Measurements from ENCODE around the gene TMEM117.
A peak's percentile ranks its signal among the peaks of the same experiment; 100 is the strongest.

TMEM117 gene

DNA sequence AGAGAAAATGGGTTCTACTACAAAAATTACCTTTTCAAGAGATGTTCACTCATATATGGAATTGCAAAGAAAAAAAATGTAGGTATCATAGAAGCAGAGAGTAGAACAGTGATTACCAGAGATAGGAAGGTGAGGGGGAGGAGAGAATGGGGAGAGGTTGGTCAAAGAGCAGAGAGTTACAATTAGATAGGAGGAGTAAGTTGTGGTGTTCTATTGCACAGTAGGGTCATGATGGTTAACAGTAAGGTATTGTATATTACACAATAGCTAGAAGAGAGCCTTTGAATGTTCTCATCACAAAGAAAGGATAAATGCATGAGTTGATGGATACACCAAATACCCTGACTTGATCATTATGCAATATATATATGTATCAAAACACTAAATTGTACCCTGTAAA lies 145.8 kb downstream of the TMEM117 start:
- TF ChIP-seq, protein P1, sequence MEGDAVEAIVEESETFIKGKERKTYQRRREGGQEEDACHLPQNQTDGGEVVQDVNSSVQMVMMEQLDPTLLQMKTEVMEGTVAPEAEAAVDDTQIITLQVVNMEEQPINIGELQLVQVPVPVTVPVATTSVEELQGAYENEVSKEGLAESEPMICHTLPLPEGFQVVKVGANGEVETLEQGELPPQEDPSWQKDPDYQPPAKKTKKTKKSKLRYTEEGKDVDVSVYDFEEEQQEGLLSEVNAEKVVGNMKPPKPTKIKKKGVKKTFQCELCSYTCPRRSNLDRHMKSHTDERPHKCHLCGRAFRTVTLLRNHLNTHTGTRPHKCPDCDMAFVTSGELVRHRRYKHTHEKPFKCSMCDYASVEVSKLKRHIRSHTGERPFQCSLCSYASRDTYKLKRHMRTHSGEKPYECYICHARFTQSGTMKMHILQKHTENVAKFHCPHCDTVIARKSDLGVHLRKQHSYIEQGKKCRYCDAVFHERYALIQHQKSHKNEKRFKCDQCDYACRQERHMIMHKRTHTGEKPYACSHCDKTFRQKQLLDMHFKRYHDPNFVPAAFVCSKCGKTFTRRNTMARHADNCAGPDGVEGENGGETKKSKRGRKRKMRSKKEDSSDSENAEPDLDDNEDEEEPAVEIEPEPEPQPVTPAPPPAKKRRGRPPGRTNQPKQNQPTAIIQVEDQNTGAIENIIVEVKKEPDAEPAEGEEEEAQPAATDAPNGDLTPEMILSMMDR (IDR thresholded peaks at IDR 0.05; ENCODE audit: low read length, missing control alignments): no peak
- no peak for DNase-seq (ENCODE audit: low read depth)
- H3K4me3 ChIP-seq (replicated peaks; ENCODE audit: low read depth, low read length): no peak overlapping the region

DNA sequence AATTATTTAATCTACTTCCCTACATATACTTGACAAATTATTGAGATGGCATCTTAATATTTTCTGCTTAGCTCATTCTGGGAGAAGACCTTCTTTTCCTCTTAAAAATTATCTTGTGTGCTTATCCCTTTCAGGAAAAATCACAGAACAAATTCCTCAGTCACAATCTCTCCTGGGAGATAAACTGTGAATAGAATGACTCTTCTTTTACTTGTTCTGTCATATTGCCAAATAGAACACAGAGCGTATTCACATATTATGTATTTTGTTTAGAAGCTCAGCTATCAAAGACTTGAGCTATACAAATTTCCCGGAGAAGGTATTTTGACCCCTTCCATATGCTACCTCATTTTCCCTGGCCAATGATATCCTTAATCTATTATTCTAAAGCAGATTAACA lies 146.7 kb downstream of the TMEM117 start:
- DNase-seq (ENCODE audit: low read depth): no peak
- TF ChIP-seq, protein P1 (IDR thresholded peaks at IDR 0.05; ENCODE audit: low read length, missing control alignments): no peak
- H3K4me3 ChIP-seq (replicated peaks; ENCODE audit: low read depth, low read length): no peak overlapping the region

- no peak for DNase-seq (ENCODE audit: low read depth)
These were observed 153.1 kb downstream of the TMEM117 start for GRCh38 chr12:43988838-43989560.

DNA sequence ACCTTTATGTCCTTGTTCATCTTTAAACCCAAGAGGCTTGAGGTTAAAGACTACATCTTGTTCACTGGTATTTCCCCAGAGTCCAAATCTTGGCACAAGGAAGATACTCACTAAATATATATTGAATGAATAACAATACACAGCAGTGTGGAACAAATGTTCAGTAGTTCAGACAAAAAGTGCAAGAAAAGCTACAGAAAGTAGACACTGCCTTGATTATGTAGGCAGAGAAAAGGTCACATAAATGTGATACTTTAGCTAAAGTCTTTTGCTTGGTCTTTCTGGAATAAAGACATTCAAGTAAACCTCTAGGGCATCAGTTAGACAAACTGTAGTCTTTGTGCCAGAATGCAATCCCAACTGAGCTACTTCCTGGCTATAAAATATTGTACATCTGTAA lies 157.0 kb downstream of the TMEM117 start:
- H3K4me3 ChIP-seq (replicated peaks; ENCODE audit: low read depth, low read length): no peak overlapping the region
- TF ChIP-seq, protein P1 (IDR thresholded peaks at IDR 0.05; ENCODE audit: low read length, missing control alignments): no peak
- no peak for DNase-seq (ENCODE audit: low read depth)

More at GRCh38 chr12:43988838-43989560, 153.1 kb downstream of the TMEM117 start:
- H3K4me3 ChIP-seq (replicated peaks; ENCODE audit: low read depth, low read length): no peak overlapping the region
- TF ChIP-seq, protein P1 (IDR thresholded peaks at IDR 0.05; ENCODE audit: low read length, missing control alignments): no peak

DNA sequence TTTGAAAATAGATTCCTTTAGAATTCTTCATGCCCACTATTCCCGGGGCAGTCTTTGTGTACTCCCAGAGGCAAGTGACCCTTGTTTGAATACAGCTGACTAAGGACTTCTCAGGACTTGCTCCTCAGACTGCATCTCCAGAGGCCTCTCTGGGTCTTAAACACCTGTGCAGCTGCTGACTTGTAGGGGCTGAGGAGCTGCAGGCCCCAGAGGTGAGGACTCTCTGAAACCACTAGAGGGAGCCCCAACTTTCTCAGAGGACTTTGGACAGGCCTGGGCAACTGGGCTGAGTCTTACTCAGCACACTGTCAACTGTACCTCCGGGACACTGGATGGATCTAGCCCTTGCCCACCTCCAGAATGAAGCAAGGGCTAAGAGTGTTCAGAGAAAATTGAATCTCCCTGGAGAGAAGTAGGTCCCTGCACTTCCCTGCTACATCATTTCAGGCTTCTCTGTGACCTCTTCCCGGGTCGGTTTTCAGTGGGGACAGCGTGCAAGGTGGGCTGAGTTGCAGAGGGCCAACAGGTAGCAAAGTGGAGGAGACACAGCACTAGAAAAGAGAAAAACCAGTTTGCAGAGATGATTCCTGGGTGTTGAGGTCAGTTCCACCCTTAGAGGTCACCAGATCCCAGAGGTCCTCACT lies 164.6 kb downstream of the TMEM117 start:
- no peak overlapping the region for H3K4me3 ChIP-seq (replicated peaks; ENCODE audit: low read depth, low read length)
- TF ChIP-seq, protein P1 (IDR thresholded peaks at IDR 0.05; ENCODE audit: low read length, missing control alignments): peak; percentile 78
- DNase-seq (ENCODE audit: low read depth): peak; percentile 67

- no peak overlapping the region for H3K4me3 ChIP-seq (replicated peaks; ENCODE audit: low read depth, low read length)
- TF ChIP-seq, protein P1 (IDR thresholded peaks at IDR 0.05; ENCODE audit: low read length, missing control alignments): no peak
- DNase-seq (ENCODE audit: low read depth): no peak
These were observed 166.7 kb downstream of the TMEM117 start for GRCh38 chr12:44002607-44003006.
